ENCODE measurements around the gene RNASE2.
"Not testable (repeated sequence)": the region's sequence is repeated elsewhere in the genome, so short reads cannot be mapped to it uniquely, and the experiment has no call there.

The RNASE2 gene

GRCh38 chr14:20982646-20983369, 27.5 kb downstream of the RNASE2 start:
- DNase-seq = no peak

DNA sequence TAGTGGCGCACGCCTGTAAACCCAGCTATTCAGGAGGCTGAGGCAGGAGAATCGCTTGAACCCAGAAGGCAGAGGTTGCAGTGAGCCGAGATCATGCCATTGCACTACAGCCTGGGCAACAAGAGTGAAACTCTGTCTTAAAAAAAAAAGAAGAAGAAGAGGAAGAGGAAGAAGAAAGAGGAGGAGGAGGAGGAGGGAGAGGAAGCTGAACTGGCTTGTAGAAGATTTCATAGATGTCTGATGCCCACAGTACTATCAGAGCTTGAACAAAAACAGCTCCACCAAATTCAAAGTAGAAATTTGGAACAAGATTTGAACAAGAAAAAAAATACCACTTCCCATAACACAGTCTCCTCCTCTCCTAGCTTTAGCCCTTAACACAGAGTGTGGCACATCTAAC, 30.4 kb downstream of the RNASE2 start:
- DNase-seq = not testable (repeated sequence)

DNA sequence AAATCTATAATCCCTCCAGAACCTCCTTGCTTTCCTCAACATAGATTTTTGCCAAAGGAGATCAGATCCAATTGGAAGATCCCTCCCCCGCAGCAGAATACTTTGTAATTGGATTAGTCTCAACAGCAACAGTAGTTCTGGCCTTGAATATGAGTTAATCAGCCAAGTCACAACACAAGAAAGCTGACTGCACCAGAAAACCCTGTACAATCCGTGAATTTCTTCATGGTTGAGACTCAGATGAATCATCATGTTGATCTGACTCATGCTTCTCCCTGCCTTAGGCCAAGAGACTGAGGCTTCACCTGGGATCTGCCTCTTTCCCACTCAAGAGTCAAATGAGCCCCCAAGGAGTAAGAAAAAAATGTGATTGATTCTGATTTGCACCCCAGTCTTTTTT, 31.5 kb downstream of the RNASE2 start:
- DNase-seq = no peak

- DNase-seq = no peak
Observed at GRCh38 chr14:20988717-20989470, 33.6 kb downstream of the RNASE2 start.

- no peak for DNase-seq
Observed at GRCh38 chr14:20989471-20989786, 34.1 kb downstream of the RNASE2 start.

- DNase-seq = peak; percentile 77 to 92
Observed at GRCh38 chr14:20989787-20990600, 34.7 kb downstream of the RNASE2 start, which contains the start of gene METTL17. METTL17 (plus strand) TSS chr14:20989980; CDS start chr14:20990003, 23 bp downstream.

GRCh38 chr14:20996521-20996920, 41.2 kb downstream of the RNASE2 start:
- no peak for DNase-seq

- DNase-seq = no peak
Observed at GRCh38 chr14:20997115-20997514, 41.8 kb downstream of the RNASE2 start.

DNA sequence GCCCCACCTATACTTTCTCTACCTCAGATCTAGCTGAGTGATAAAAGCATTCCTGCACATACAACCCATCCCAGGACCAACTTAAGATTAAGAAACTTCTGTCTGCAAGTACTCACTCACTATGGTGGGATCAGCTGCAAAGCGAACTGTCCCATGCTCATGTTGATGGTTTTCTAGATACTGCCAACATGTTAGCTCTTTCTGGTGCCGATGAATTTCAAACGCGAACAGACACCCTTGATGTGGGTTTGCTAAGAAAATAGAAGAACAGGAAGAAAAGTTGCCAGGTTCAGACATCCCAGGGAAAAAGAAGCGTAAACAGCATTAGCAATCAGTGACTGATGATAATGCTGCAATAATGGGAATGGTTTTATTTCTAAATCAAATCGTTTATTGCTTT, 42.3 kb downstream of the RNASE2 start:
- DNase-seq = no peak

GRCh38 chr14:20998139-20998538, 42.9 kb downstream of the RNASE2 start:
- DNase-seq = no peak

GRCh38 chr14:20998674-20999366, 43.5 kb downstream of the RNASE2 start, which contains the start of gene SLC39A2:
SLC39A2 (plus strand) TSS chr14:20999293; CDS start chr14:20999447, 154 bp downstream.
- DNase-seq = no peak

DNA sequence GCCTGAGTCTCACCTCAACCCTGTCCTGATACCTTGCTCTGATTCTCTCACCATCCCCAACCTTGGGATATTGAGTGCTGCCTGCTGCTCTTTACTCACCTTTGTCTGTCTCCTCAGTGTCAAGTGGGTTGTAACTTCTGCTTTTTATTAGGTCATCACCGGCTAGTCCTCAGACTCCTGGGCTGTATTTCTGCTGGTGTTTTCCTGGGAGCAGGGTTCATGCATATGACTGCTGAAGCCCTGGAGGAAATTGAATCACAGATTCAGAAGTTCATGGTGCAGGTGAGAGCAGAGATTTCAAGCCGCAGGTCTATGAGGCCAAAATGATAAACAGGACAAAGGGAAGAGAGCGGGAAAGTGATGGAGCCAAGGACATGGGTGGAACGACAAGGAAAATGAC, 44.3 kb downstream of the RNASE2 start:
- DNase-seq = no peak

- no peak for DNase-seq
Observed at GRCh38 chr14:21001218-21001617, 45.9 kb downstream of the RNASE2 start.

DNA sequence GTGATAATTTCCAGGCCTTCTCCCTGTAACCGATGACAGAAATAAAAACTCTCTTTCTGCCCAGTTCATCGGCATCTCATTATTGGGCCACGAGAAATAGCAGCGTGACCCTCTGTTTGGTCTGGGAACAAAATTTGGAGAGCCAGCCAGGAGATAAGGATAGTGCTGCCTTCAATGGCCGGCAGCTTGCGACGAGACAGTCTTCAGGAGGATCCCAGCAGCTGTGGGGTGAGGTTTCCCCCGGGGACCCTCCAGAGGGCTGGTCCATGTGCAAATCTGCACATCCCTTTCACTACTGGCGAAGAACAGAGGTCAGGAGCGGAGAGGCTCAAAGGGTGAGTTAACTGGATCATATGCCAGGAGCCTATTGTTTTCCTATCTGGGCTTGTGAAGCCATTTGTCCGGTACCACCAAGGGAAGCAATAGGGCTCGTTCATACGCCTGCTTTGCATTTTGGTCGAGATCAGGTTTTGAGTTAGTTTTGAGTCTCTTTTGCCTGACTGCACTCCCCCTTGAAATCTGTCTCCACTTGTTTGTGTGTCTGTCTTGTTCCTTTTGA, 48.6 kb downstream of the RNASE2 start:
- DNase-seq = no peak

Data from NCI-H187 (cell line).